Gastroesophageal sphincter (tissue), 3 donors: ENCODE results near the gene CSNK2A1.

Experiments used
- POLR2A ChIP-seq, 2 donors: fragments of 450-650 bp; IDR thresholded peaks; one replicate each; pipeline ENCODE4 v1.6.1; 2017; ENCODE audit warnings: antibody characterized with exemption in 2 of 2, mild to moderate bottlenecking in 2 of 2, moderate library complexity in 1 of 2
- POLR2AphosphoS5 ChIP-seq: sonication (generic); formaldehyde crosslinking; IDR thresholded peaks from one replicate; pipeline ENCODE4 v1.6.1; 2017; ENCODE audit warnings: antibody characterized with exemption
- TF ChIP-seq, protein P1 (sequence below), 4 experiments: fragments of 200-600 bp in 2 of 4; fragments of 450-650 bp in 2 of 4; sonication (generic) in 1 of 4; IDR thresholded peaks; one replicate each; pipeline ENCODE4 v1.5.1; 2017 to 2019; ENCODE audit warnings: antibody characterized with exemption in 4 of 4, mild to moderate bottlenecking in 2 of 4, moderate library complexity in 2 of 4

DNA sequence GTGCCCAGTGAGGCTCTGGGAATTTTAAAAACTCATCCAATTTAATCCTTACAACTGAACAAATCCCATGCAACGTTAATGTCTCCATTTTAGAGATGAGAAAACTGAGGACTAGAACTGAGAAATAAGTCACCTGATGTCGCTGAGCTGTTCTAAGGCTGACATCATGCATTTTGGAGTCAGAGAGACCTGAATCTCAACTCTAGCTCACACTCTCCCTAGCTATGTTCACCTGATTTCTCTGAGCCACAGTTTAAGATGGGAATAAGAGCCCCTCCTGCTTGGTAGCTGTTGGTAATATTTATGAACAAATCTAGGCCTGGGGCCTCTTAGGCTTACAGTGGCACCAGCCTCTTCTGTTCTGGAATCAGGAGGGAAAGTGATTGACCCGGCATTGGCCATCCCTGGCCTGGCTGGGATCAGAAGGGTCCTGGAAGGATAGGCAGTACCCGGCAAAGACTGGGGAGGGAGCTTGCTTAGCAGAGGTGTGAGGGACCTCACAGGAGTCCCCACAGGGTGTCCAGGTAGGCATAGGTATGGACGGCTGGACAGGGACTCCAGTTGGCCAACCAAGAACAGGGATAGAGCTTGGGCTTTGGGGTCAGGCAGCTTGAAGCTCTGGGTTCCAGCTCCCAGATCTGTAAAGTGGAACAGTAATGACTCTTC lies 18.8 kb upstream of the CSNK2A1 start:
- TF ChIP-seq, protein P1, sequence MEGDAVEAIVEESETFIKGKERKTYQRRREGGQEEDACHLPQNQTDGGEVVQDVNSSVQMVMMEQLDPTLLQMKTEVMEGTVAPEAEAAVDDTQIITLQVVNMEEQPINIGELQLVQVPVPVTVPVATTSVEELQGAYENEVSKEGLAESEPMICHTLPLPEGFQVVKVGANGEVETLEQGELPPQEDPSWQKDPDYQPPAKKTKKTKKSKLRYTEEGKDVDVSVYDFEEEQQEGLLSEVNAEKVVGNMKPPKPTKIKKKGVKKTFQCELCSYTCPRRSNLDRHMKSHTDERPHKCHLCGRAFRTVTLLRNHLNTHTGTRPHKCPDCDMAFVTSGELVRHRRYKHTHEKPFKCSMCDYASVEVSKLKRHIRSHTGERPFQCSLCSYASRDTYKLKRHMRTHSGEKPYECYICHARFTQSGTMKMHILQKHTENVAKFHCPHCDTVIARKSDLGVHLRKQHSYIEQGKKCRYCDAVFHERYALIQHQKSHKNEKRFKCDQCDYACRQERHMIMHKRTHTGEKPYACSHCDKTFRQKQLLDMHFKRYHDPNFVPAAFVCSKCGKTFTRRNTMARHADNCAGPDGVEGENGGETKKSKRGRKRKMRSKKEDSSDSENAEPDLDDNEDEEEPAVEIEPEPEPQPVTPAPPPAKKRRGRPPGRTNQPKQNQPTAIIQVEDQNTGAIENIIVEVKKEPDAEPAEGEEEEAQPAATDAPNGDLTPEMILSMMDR (IDR thresholded peaks at IDR 0.05), result no peak
- no peak for TF ChIP-seq POLR2A (IDR thresholded peaks at IDR 0.05)
- no peak for TF ChIP-seq POLR2AphosphoS5
